Right atrium auricular region (tissue), 2 donors: ENCODE data around the gene GOT1. TPM values are rescaled to one million over a fixed set of nuclear protein-coding genes. Genes with fewer than 3 reads are reported as not detected.

Experiments
- DNase-seq: peaks from one replicate; pipeline ENCODE4 v3.0.0-alpha.2; 2019; ENCODE audit warnings: low spot score
- H3K27ac ChIP-seq, 2 donors: fragments of 200-600 bp; sonication (generic); 1 replicate in 1 of 2; 2 replicates in 1 of 2; pipeline ENCODE4 v1.5.1; 2016 to 2019
- H3K27me3 ChIP-seq, 2 donors: fragments of 200-600 bp; sonication (generic); one replicate each; pipeline versions ENCODE4 v1.5.1 to v1.6.0; 2017 to 2019
- H3K36me3 ChIP-seq: fragments of 200-600 bp; sonication (generic); one replicate; pipeline ENCODE4 v1.5.1; 2016
- H3K4me1 ChIP-seq, 2 donors: fragments of 200-600 bp; sonication (generic); one replicate each; pipeline versions ENCODE4 v1.5.1 to v1.6.0; 2017 to 2019
- H3K4me3 ChIP-seq, 2 donors: fragments of 200-600 bp; sonication (generic); 1 replicate in 1 of 2; 2 replicates in 1 of 2; pipeline ENCODE4 v1.5.1; 2017 to 2019; ENCODE audit warnings: mild to moderate bottlenecking in 1 of 2, moderate library complexity in 1 of 2
- H3K9me3 ChIP-seq, 2 donors: fragments of 200-600 bp; sonication (generic); one replicate each; pipeline ENCODE4 v1.5.1; 2019
- total RNA-seq, 2 donors: library from RNA; depleted of rRNA; stranded (reverse); fragments of >200 nt; gene quantifications; one replicate each; pipeline ENCODE4 v1.1.0, GENCODE V29; 2016
- TF ChIP-seq, protein P1 (sequence below), 2 donors: fragments of 200-600 bp; sonication (generic); IDR thresholded peaks; one replicate each; pipeline ENCODE4 v1.5.1; 2019; ENCODE audit warnings: antibody characterized with exemption in 2 of 2

The GOT1 gene
- total RNA-seq, 2 donors from 2014 or later: 289 to 443 TPM

DNA sequence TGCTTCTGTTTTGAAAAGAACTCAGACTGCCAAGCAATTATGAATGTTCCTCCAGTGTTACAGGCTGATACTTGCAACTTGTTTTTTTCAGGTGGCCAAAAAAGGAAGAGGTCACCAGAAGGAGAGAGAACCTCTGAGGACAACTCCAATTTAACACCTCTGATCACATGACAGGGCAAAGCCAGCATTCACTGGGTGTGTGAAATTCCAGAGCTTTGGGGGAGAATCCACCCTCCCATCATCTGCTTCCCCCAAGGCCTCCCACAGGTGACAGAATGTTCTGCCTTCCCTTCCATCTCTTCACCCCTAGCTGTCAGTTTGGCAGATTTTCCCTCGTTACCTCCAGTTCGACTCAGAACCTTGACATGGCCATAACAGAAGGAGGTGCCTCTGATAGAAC is 39.1 kb downstream of the GOT1 start:
- Histone ChIP-seq H3K27me3 (no peaks in the 10 kb centered on the region), H3K36me3 (peaks cover 14% of the 10 kb centered on the region), H3K27ac (peak overlapping the region; percentile 1 to 90), H3K4me1 (peaks cover 0 to 42% of the 10 kb centered on the region in 2 donors), H3K9me3 (no peaks in the 10 kb centered on the region), H3K4me3 (no peak overlapping the region)
- peak; percentile 49 for DNase-seq
- TF ChIP-seq, protein P1, sequence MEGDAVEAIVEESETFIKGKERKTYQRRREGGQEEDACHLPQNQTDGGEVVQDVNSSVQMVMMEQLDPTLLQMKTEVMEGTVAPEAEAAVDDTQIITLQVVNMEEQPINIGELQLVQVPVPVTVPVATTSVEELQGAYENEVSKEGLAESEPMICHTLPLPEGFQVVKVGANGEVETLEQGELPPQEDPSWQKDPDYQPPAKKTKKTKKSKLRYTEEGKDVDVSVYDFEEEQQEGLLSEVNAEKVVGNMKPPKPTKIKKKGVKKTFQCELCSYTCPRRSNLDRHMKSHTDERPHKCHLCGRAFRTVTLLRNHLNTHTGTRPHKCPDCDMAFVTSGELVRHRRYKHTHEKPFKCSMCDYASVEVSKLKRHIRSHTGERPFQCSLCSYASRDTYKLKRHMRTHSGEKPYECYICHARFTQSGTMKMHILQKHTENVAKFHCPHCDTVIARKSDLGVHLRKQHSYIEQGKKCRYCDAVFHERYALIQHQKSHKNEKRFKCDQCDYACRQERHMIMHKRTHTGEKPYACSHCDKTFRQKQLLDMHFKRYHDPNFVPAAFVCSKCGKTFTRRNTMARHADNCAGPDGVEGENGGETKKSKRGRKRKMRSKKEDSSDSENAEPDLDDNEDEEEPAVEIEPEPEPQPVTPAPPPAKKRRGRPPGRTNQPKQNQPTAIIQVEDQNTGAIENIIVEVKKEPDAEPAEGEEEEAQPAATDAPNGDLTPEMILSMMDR (IDR thresholded peaks at IDR 0.05): no peak

DNA sequence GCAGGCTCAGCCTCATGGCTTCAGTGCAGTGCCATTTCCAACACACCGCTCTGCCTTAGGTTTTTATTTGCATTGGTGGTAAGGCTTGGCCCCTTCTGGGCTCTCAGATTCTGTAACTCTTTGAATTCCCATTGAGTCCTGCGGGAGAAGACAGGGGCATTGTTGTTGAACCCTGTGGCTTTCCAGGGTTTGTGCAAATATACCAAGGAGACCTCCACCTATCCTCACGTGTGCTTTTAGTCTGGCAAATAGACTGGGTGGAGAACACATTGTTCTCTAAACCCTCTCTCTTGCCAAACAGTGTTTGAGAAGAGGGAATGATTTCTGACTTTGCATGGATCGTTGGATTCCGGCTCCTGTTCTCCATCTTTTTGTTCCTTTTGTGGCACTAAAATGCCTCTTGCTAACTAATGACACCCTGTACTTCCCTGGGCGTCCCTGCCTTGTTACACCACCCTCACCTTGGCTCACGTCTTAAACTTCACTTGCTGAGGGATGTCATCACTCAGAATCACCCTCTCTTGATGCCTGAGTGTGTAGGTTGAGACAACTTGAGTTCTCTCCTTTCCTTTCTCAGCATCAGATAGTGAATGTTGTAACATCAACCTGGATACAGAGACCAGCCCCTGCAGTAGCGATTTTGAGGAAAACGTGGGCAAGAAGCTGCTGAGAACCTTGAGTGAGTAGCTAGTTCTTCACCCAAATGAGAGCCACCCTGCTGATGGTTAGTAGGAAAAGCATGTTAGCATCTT is 40.5 kb downstream of the GOT1 start:
- Histone ChIP-seq H3K9me3 (no peaks in the 10 kb centered on the region), H3K27ac (peak overlapping the region in 1 of 2 donors; percentile 90), H3K4me1 (peaks cover 0 to 42% of the 10 kb centered on the region in 2 donors), H3K36me3 (no peaks in the 10 kb centered on the region), H3K27me3 (no peaks in the 10 kb centered on the region), H3K4me3 (no peak overlapping the region)
- DNase-seq: no peak
- TF ChIP-seq, protein P1 (IDR thresholded peaks at IDR 0.05): no peak

DNA sequence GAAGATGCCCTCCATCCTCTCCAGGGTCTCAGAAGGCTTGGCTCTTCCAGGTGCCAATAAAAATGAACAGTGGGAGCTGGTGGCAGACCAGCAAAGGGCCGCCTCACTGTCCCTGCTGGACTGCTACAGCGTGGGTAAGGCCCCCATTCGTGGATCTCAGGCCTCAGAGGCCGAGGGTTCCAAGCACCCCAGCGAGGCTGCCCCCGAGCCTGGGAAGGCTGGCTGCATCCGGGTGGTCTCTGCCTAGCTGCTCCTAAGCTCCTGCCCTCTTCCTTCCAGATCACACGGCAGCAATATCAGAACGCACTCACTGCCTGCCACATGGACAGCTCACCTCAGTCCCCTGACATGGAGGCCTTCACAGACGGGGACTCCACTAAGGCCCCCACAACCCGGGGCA is 42.9 kb downstream of the GOT1 start:
- H3K27ac ChIP-seq: no peak overlapping the region
- TF ChIP-seq, protein P1 (IDR thresholded peaks at IDR 0.05): no peak
- H3K27me3 ChIP-seq: no peaks in the 10 kb centered on the region
- peaks cover 0 to 30% of the 10 kb centered on the region in 2 donors for H3K4me1 ChIP-seq
- DNase-seq: no peak
- no peaks in the 10 kb centered on the region for H3K9me3 ChIP-seq
- H3K36me3 ChIP-seq: no peaks in the 10 kb centered on the region
- H3K4me3 ChIP-seq: no peak overlapping the region

DNA sequence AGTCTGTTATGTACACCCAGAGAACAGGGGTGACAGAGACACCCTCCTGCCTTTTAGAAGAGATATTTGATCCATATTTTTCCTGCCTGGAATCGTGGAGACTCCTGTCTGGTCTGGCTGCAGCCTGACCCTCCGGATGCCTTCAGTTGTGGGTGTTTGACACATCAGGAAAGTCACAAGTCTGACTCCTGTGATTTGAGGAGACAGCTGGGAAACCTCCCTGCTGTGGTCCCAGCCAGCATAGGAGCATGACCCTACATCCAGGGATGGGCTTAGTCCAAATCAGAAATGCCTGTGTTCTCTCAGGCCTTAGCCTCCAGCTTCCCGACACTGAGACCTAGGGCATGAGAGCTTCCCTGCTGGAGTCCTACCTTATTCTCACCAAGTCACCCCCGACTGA is 43.4 kb downstream of the GOT1 start:
- no peak overlapping the region for H3K4me3 ChIP-seq
- H3K9me3 ChIP-seq: no peaks in the 10 kb centered on the region
- no peak for DNase-seq
- TF ChIP-seq, protein P1 (IDR thresholded peaks at IDR 0.05): no peak
- no peaks in the 10 kb centered on the region for H3K36me3 ChIP-seq
- H3K4me1 ChIP-seq: peaks cover 0 to 25% of the 10 kb centered on the region in 2 donors
- H3K27me3 ChIP-seq: no peaks in the 10 kb centered on the region
- H3K27ac ChIP-seq: no peak overlapping the region

DNA sequence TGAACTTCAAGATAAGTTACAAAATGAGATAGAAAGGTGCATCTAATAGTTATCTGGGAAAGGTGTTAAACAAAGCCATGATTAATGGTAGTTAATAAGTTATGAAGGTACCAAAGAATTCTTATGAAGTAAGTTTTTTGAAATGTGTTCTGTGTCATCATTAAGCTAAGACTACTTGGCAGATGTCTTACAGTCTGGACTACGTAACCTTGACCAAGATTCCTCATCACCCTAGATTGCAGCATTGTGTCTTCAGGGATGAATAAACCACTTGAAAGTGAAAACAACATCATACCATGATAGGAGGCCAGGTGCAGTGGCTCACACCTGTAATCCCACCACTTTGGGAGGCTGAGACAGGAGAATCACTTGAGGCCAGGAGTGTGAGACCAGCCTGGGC is 48.2 kb downstream of the GOT1 start:
- no peak for DNase-seq
- Histone ChIP-seq H3K27ac (no peak overlapping the region), H3K36me3 (no peaks in the 10 kb centered on the region), H3K9me3 (no peaks in the 10 kb centered on the region), H3K27me3 (no peaks in the 10 kb centered on the region), H3K4me1 (no peaks in the 10 kb centered on the region), H3K4me3 (no peak overlapping the region)
- TF ChIP-seq, protein P1 (IDR thresholded peaks at IDR 0.05): no peak

DNA sequence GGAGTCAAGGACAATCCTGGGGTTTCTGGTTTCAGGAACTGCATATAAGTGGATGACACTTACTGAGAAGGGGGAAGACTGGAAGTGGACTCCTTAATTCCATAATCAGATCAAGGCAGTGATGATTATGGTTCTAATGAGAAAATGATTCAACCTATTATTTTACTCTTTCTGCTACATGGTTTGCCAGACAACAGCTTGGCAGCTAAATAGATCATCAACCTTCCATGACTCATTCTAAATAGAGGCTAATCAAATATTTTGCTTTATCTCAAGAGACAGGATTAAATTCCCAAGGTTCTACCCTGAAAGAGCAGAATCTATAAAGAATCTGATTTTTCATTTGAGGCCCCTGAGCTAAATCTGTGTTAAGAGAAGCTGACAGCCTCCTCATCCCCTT is 55.0 kb downstream of the GOT1 start:
- Histone ChIP-seq H3K4me3 (no peak overlapping the region), H3K36me3 (no peaks in the 10 kb centered on the region), H3K27me3 (no peaks in the 10 kb centered on the region), H3K9me3 (no peaks in the 10 kb centered on the region), H3K27ac (no peak overlapping the region), H3K4me1 (no peaks in the 10 kb centered on the region)
- TF ChIP-seq, protein P1 (IDR thresholded peaks at IDR 0.05): no peak
- DNase-seq: no peak
